Colonic mucosa (tissue), 4 donors: ENCODE measurements around the gene CPNE1. TPM values are rescaled to one million over a fixed set of nuclear protein-coding genes. Genes with fewer than 3 reads are reported as not detected.

Experiments
- DNase-seq: peaks from one replicate; pipeline ENCODE4 v3.0.0-alpha.2; 2020
- H3K27ac ChIP-seq: fragments of 200-600 bp; one replicate; pipeline ENCODE4 v1.8.0; 2021
- H3K27me3 ChIP-seq: fragments of 200-600 bp; one replicate; pipeline ENCODE4 v1.8.0; 2021
- H3K36me3 ChIP-seq: fragments of 200-600 bp; one replicate; pipeline ENCODE4 v1.8.0; 2021
- H3K4me1 ChIP-seq: fragments of 200-600 bp; one replicate; pipeline ENCODE4 v1.8.0; 2021; ENCODE audit warnings: mild to moderate bottlenecking
- H3K4me3 ChIP-seq: fragments of 200-600 bp; one replicate; pipeline ENCODE4 v1.8.0; 2021
- H3K9ac ChIP-seq, 2 donors: one replicate each; pipeline ENCODE4 v1.7.0; 2013; ENCODE audit warnings: control low read depth in 2 of 2, low read depth in 2 of 2, low read length in 2 of 2
- H3K9me3 ChIP-seq: fragments of 200-600 bp; one replicate; pipeline ENCODE4 v1.8.0; 2021
- CTCF ChIP-seq: fragments of 200-600 bp; IDR thresholded peaks from one replicate; pipeline ENCODE4 v1.8.0; 2022; ENCODE audit warnings: antibody characterized with exemption, mild to moderate bottlenecking
- intact Hi-C: fragments of 100-400 bp; cut with DNase I; formaldehyde crosslinking; loops from one replicate; pipeline ENCODE4 v1.14.1; 2022
- total RNA-seq, 2 donors: library from RNA; stranded (reverse); fragmentation: NEBNext Ultra II Directional in 1 of 2; extraction: Animal tissue kit (Norgen Biotek cat#: 25700) in 1 of 2; gene quantifications; one replicate each; pipeline ENCODE4 v1.2.1, GENCODE V29; 2021
- donor health status: healthy.
- donor health status: DM: no; HTN: no; CAD: no.
- donor health status: DM: no; HTN: no; CAD: no.

CPNE1 gene
- total RNA-seq, 2 donors from 2014 or later: 137 to 152 TPM

- no peaks in the 10 kb centered on the region for H3K4me1 ChIP-seq
Measured at GRCh38 chr20:35654415-35654814, 10.3 kb downstream of the CPNE1 start.

GRCh38 chr20:35653893-35654292 lies 10.8 kb downstream of the CPNE1 start:
- no peaks in the 10 kb centered on the region for H3K27me3 ChIP-seq
- DNase-seq: no peak
- no peak for TF ChIP-seq CTCF
- no peak overlapping the region for H3K4me3 ChIP-seq
- H3K36me3 ChIP-seq: peaks cover 14% of the 10 kb centered on the region
- no peaks in the 10 kb centered on the region for H3K4me1 ChIP-seq
- H3K9ac ChIP-seq: no peak overlapping the region
- H3K27ac ChIP-seq: no peak overlapping the region
- no peaks in the 10 kb centered on the region for H3K9me3 ChIP-seq
- intact Hi-C loops: no loop called here

More at GRCh38 chr20:35654415-35654814, 10.3 kb downstream of the CPNE1 start:
- no peak for DNase-seq
- H3K9ac ChIP-seq: no peak overlapping the region
- no peak overlapping the region for H3K4me3 ChIP-seq
- no peak overlapping the region for H3K27ac ChIP-seq
- peaks cover 14% of the 10 kb centered on the region for H3K36me3 ChIP-seq
- TF ChIP-seq CTCF: no peak
- intact Hi-C loops: no loop called here
- H3K9me3 ChIP-seq: no peaks in the 10 kb centered on the region
- H3K27me3 ChIP-seq: no peaks in the 10 kb centered on the region

- no peak overlapping the region for H3K9ac ChIP-seq
- TF ChIP-seq CTCF: no peak
- intact Hi-C loops: no loop called here
- DNase-seq: no peak
- no peaks in the 10 kb centered on the region for H3K27me3 ChIP-seq
- H3K4me3 ChIP-seq: no peak overlapping the region
- no peaks in the 10 kb centered on the region for H3K9me3 ChIP-seq
- H3K4me1 ChIP-seq: no peaks in the 10 kb centered on the region
- peaks cover 14% of the 10 kb centered on the region for H3K36me3 ChIP-seq
- no peak overlapping the region for H3K27ac ChIP-seq
Measured at GRCh38 chr20:35653430-35653734, 11.3 kb downstream of the CPNE1 start.

GRCh38 chr20:35652641-35653429 lies 11.9 kb downstream of the CPNE1 start:
- no peaks in the 10 kb centered on the region for H3K27me3 ChIP-seq
- no peaks in the 10 kb centered on the region for H3K4me1 ChIP-seq
- intact Hi-C loops: no loop called here
- H3K36me3 ChIP-seq: peaks cover 14% of the 10 kb centered on the region
- no peaks in the 10 kb centered on the region for H3K9me3 ChIP-seq
- TF ChIP-seq CTCF: no peak
- H3K27ac ChIP-seq: no peak overlapping the region
- H3K9ac ChIP-seq: no peak overlapping the region
- H3K4me3 ChIP-seq: no peak overlapping the region
- DNase-seq: no peak

GRCh38 chr20:35651958-35652357 lies 12.7 kb downstream of the CPNE1 start:
- Histone ChIP-seq H3K36me3 (peaks cover 14% of the 10 kb centered on the region), H3K27ac (no peak overlapping the region), H3K9me3 (no peaks in the 10 kb centered on the region), H3K4me3 (no peak overlapping the region), H3K9ac (no peak overlapping the region), H3K4me1 (no peaks in the 10 kb centered on the region), H3K27me3 (no peaks in the 10 kb centered on the region)
- intact Hi-C loops: no loop called here
- TF ChIP-seq CTCF: no peak
- no peak for DNase-seq
